Measurements from ENCODE around the gene FOXE1. TPM values are rescaled to one million over a fixed set of nuclear protein-coding genes. Genes with fewer than 3 reads are reported as not detected.

The FOXE1 gene
- total RNA-seq, 1 experiment from 2014 or later, result not detected

GRCh38 chr9:97856857-97857605 lies 4.0 kb downstream of the FOXE1 start:
- H3K9ac ChIP-seq (ENCODE audit: low read length), result no peak overlapping the region
- no peaks in the 10 kb centered on the region for H4K20me1 ChIP-seq (ENCODE audit: insufficient read depth, low read depth, low read length)
- no peak overlapping the region for H3K27ac ChIP-seq (ENCODE audit: low read length)
- no peaks in the 10 kb centered on the region for H3K9me2 ChIP-seq (replicated peaks; ENCODE audit: insufficient read depth, low read length)
- H3K4me1 ChIP-seq (ENCODE audit: low read length), result no peaks in the 10 kb centered on the region
- H2AFZ ChIP-seq (ENCODE audit: low read length), result no peak overlapping the region
- no peak overlapping the region for H3K4me3 ChIP-seq (ENCODE audit: low read length)
- H3K9me3 ChIP-seq (ENCODE audit: low read length), result no peaks in the 10 kb centered on the region
- no peak overlapping the region for H3K4me2 ChIP-seq (ENCODE audit: low read depth, low read length, poor library complexity, severe bottlenecking)
- no peaks in the 10 kb centered on the region for H3K79me2 ChIP-seq (ENCODE audit: low read length)
- DNase-seq, result no peak
- no peaks in the 10 kb centered on the region for H3K27me3 ChIP-seq (ENCODE audit: low read length)
- H3K36me3 ChIP-seq (ENCODE audit: insufficient read depth, low read length), result no peaks in the 10 kb centered on the region

GRCh38 chr9:97857606-97858392 lies 4.8 kb downstream of the FOXE1 start:
- DNase-seq, result no peak
- no peaks in the 10 kb centered on the region for H3K36me3 ChIP-seq (ENCODE audit: insufficient read depth, low read length)
- no peak overlapping the region for H3K4me3 ChIP-seq (ENCODE audit: low read length)
- no peak overlapping the region for H3K4me2 ChIP-seq (ENCODE audit: low read depth, low read length, poor library complexity, severe bottlenecking)
- H3K9me2 ChIP-seq (replicated peaks; ENCODE audit: insufficient read depth, low read length), result no peaks in the 10 kb centered on the region
- no peaks in the 10 kb centered on the region for H3K27me3 ChIP-seq (ENCODE audit: low read length)
- H3K9me3 ChIP-seq (ENCODE audit: low read length), result no peaks in the 10 kb centered on the region
- no peak overlapping the region for H3K27ac ChIP-seq (ENCODE audit: low read length)
- no peaks in the 10 kb centered on the region for H3K4me1 ChIP-seq (ENCODE audit: low read length)
- no peaks in the 10 kb centered on the region for H4K20me1 ChIP-seq (ENCODE audit: insufficient read depth, low read depth, low read length)
- no peak overlapping the region for H3K9ac ChIP-seq (ENCODE audit: low read length)
- H2AFZ ChIP-seq (ENCODE audit: low read length), result no peak overlapping the region
- no peaks in the 10 kb centered on the region for H3K79me2 ChIP-seq (ENCODE audit: low read length)

- DNase-seq, result no peak
- Histone ChIP-seq H2AFZ (ENCODE audit: low read length) (no peak overlapping the region), H3K9me3 (ENCODE audit: low read length) (no peaks in the 10 kb centered on the region), H3K79me2 (ENCODE audit: low read length) (no peaks in the 10 kb centered on the region), H3K9ac (ENCODE audit: low read length) (no peak overlapping the region), H3K4me1 (ENCODE audit: low read length) (no peaks in the 10 kb centered on the region), H3K36me3 (ENCODE audit: insufficient read depth, low read length) (no peaks in the 10 kb centered on the region), H4K20me1 (ENCODE audit: insufficient read depth, low read depth, low read length) (no peaks in the 10 kb centered on the region), H3K27ac (ENCODE audit: low read length) (no peak overlapping the region), H3K9me2 (replicated peaks; ENCODE audit: insufficient read depth, low read length) (no peaks in the 10 kb centered on the region), H3K4me3 (ENCODE audit: low read length) (no peak overlapping the region), H3K4me2 (ENCODE audit: low read depth, low read length, poor library complexity, severe bottlenecking) (no peak overlapping the region), H3K27me3 (ENCODE audit: low read length) (no peaks in the 10 kb centered on the region)
Measured at GRCh38 chr9:97858393-97858713, 5.3 kb downstream of the FOXE1 start.

- Histone ChIP-seq H3K4me2 (ENCODE audit: low read depth, low read length, poor library complexity, severe bottlenecking) (no peak overlapping the region), H2AFZ (ENCODE audit: low read length) (no peak overlapping the region), H3K27me3 (ENCODE audit: low read length) (no peaks in the 10 kb centered on the region), H3K36me3 (ENCODE audit: insufficient read depth, low read length) (no peaks in the 10 kb centered on the region), H3K27ac (ENCODE audit: low read length) (no peak overlapping the region), H3K9ac (ENCODE audit: low read length) (no peak overlapping the region), H3K9me3 (ENCODE audit: low read length) (no peaks in the 10 kb centered on the region), H3K4me1 (ENCODE audit: low read length) (no peaks in the 10 kb centered on the region), H3K4me3 (ENCODE audit: low read length) (no peak overlapping the region), H3K79me2 (ENCODE audit: low read length) (no peaks in the 10 kb centered on the region), H3K9me2 (replicated peaks; ENCODE audit: insufficient read depth, low read length) (no peaks in the 10 kb centered on the region), H4K20me1 (ENCODE audit: insufficient read depth, low read depth, low read length) (no peaks in the 10 kb centered on the region)
- no peak for DNase-seq
Measured at GRCh38 chr9:97858826-97859225, 5.8 kb downstream of the FOXE1 start.

- Histone ChIP-seq H3K27me3 (ENCODE audit: low read length) (no peaks in the 10 kb centered on the region), H3K9me3 (ENCODE audit: low read length) (no peaks in the 10 kb centered on the region), H3K79me2 (ENCODE audit: low read length) (no peaks in the 10 kb centered on the region), H3K9me2 (replicated peaks; ENCODE audit: insufficient read depth, low read length) (no peaks in the 10 kb centered on the region), H2AFZ (ENCODE audit: low read length) (no peak overlapping the region), H3K9ac (ENCODE audit: low read length) (no peak overlapping the region), H3K27ac (ENCODE audit: low read length) (no peak overlapping the region), H3K4me1 (ENCODE audit: low read length) (no peaks in the 10 kb centered on the region), H3K36me3 (ENCODE audit: insufficient read depth, low read length) (no peaks in the 10 kb centered on the region), H3K4me2 (ENCODE audit: low read depth, low read length, poor library complexity, severe bottlenecking) (no peak overlapping the region), H4K20me1 (ENCODE audit: insufficient read depth, low read depth, low read length) (no peaks in the 10 kb centered on the region), H3K4me3 (ENCODE audit: low read length) (no peak overlapping the region)
- DNase-seq, result no peak
Measured at GRCh38 chr9:97859346-97859745, 6.3 kb downstream of the FOXE1 start.

GRCh38 chr9:97860451-97861147 lies 7.6 kb downstream of the FOXE1 start:
- Histone ChIP-seq H3K4me1 (ENCODE audit: low read length) (no peaks in the 10 kb centered on the region), H3K27ac (ENCODE audit: low read length) (no peak overlapping the region), H3K79me2 (ENCODE audit: low read length) (no peaks in the 10 kb centered on the region), H3K9me2 (replicated peaks; ENCODE audit: insufficient read depth, low read length) (no peaks in the 10 kb centered on the region), H3K4me2 (ENCODE audit: low read depth, low read length, poor library complexity, severe bottlenecking) (no peak overlapping the region), H3K9me3 (ENCODE audit: low read length) (peaks cover under 1% of the 10 kb centered on the region; the same call in 1 of the 2 replicates), H3K4me3 (ENCODE audit: low read length) (no peak overlapping the region), H3K9ac (ENCODE audit: low read length) (no peak overlapping the region), H4K20me1 (ENCODE audit: insufficient read depth, low read depth, low read length) (no peaks in the 10 kb centered on the region), H3K27me3 (ENCODE audit: low read length) (no peaks in the 10 kb centered on the region), H2AFZ (ENCODE audit: low read length) (no peak overlapping the region), H3K36me3 (ENCODE audit: insufficient read depth, low read length) (no peaks in the 10 kb centered on the region)
- DNase-seq, result no peak

- Histone ChIP-seq H2AFZ (ENCODE audit: low read length) (no peak overlapping the region), H3K4me2 (ENCODE audit: low read depth, low read length, poor library complexity, severe bottlenecking) (no peak overlapping the region), H3K9me2 (replicated peaks; ENCODE audit: insufficient read depth, low read length) (no peaks in the 10 kb centered on the region), H3K9me3 (ENCODE audit: low read length) (peaks cover 6% of the 10 kb centered on the region), H3K9ac (ENCODE audit: low read length) (no peak overlapping the region), H3K27ac (ENCODE audit: low read length) (no peak overlapping the region), H4K20me1 (ENCODE audit: insufficient read depth, low read depth, low read length) (no peaks in the 10 kb centered on the region), H3K4me1 (ENCODE audit: low read length) (no peaks in the 10 kb centered on the region), H3K79me2 (ENCODE audit: low read length) (no peaks in the 10 kb centered on the region), H3K4me3 (ENCODE audit: low read length) (no peak overlapping the region), H3K27me3 (ENCODE audit: low read length) (no peaks in the 10 kb centered on the region), H3K36me3 (ENCODE audit: insufficient read depth, low read length) (no peaks in the 10 kb centered on the region)
- no peak for DNase-seq
Measured at GRCh38 chr9:97861148-97861475, 8.1 kb downstream of the FOXE1 start.

GRCh38 chr9:97863314-97863713 lies 10.3 kb downstream of the FOXE1 start:
- Histone ChIP-seq H3K9me2 (replicated peaks; ENCODE audit: insufficient read depth, low read length) (no peaks in the 10 kb centered on the region), H3K9me3 (ENCODE audit: low read length) (peaks cover 12% of the 10 kb centered on the region), H4K20me1 (ENCODE audit: insufficient read depth, low read depth, low read length) (no peaks in the 10 kb centered on the region), H3K79me2 (ENCODE audit: low read length) (no peaks in the 10 kb centered on the region), H3K9ac (ENCODE audit: low read length) (no peak overlapping the region), H3K36me3 (ENCODE audit: insufficient read depth, low read length) (no peaks in the 10 kb centered on the region), H2AFZ (ENCODE audit: low read length) (no peak overlapping the region), H3K4me2 (ENCODE audit: low read depth, low read length, poor library complexity, severe bottlenecking) (no peak overlapping the region), H3K27ac (ENCODE audit: low read length) (no peak overlapping the region), H3K27me3 (ENCODE audit: low read length) (no peaks in the 10 kb centered on the region), H3K4me3 (ENCODE audit: low read length) (no peak overlapping the region), H3K4me1 (ENCODE audit: low read length) (peaks cover 7% of the 10 kb centered on the region)
- no peak for DNase-seq

Data from Karpas-422 (cell line).